Cardiac muscle cell (in vitro differentiated cells and primary cell): ENCODE measurements around the gene GABPB1. TPM values are rescaled to one million over a fixed set of nuclear protein-coding genes. Genes with fewer than 3 reads are reported as not detected.

Experiments used
- DNase-seq, 2 donors: peaks; one replicate each; pipeline versions ENCODE4 v3.0.0 to v3.0.0-alpha.2; 2010 to 2017; ENCODE audit warnings: low read depth in 1 of 2, low spot score in 1 of 2
- H3K27ac ChIP-seq: fragments of 200-600 bp; sonication (generic); 2 replicates; pipeline ENCODE4 v1.5.1; 2016
- H3K27me3 ChIP-seq: fragments of 200-600 bp; sonication (generic); 2 replicates; pipeline ENCODE4 v1.6.0; 2016; ENCODE audit warnings: control low read depth
- H3K36me3 ChIP-seq: fragments of 200-600 bp; sonication (generic); 2 replicates; pipeline ENCODE4 v1.5.1; 2016; ENCODE audit warnings: control low read depth
- H3K4me1 ChIP-seq: fragments of 200-600 bp; sonication (generic); 2 replicates; pipeline ENCODE4 v1.8.1; 2017; ENCODE audit warnings: low read depth, mild to moderate bottlenecking, mixed run types
- H3K4me3 ChIP-seq: fragments of 200-600 bp; sonication (generic); 2 replicates; pipeline ENCODE4 v1.5.1; 2016; ENCODE audit warnings: mild to moderate bottlenecking
- H3K9me3 ChIP-seq: fragments of 200-600 bp; sonication (generic); 2 replicates; pipeline ENCODE4 v1.5.1; 2017; ENCODE audit warnings: low read depth, mild to moderate bottlenecking, control low read depth
- polyA plus RNA-seq: library from polyadenylated mRNA; unstranded; fragments of >200 nt; fragmentation: Nextera tagmentation; extraction: Ambion mirVana; gene quantifications from 2 replicates; pipeline ENCODE4 v1.2.1, GENCODE V29; 2016
- total RNA-seq: library from RNA; depleted of rRNA; stranded (reverse); fragments of >200 nt; gene quantifications from 2 replicates; pipeline ENCODE4 v1.2.3, GENCODE V29; 2016
- TF ChIP-seq, protein P1 (sequence below): IDR thresholded peaks from 2 replicates; pipeline ENCODE4 v1.5.1; 2012; ENCODE audit warnings: low read depth, mild to moderate bottlenecking, low read length

The GABPB1 gene
- total and polyA plus RNA-seq, 2 experiments from 2014 or later = 12.5 to 22.3 TPM

DNA sequence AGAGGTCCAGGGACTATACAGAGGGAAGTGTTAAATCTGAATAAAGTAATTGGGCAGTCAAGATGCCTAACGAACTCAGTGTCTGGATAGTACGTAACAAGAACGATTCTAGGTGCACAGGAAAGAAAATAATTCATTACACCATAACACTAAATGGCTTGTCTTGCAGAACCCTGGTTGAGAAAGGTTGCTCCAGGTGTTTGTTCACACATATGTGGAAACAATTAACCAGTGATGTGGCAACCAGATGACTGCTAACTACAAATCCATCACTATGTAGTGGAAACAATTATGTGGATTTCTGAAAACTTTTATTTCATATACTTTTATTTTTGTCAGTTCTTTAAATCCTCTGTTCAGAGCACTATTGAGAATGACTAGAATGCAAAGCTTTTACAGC is 79.1 kb downstream of the GABPB1 start:
- Histone ChIP-seq H3K36me3 (no peaks in the 10 kb centered on the region), H3K27ac (no peak overlapping the region), H3K27me3 (no peaks in the 10 kb centered on the region), H3K9me3 (no peaks in the 10 kb centered on the region), H3K4me3 (no peak overlapping the region), H3K4me1 (no peaks in the 10 kb centered on the region)
- TF ChIP-seq, protein P1, sequence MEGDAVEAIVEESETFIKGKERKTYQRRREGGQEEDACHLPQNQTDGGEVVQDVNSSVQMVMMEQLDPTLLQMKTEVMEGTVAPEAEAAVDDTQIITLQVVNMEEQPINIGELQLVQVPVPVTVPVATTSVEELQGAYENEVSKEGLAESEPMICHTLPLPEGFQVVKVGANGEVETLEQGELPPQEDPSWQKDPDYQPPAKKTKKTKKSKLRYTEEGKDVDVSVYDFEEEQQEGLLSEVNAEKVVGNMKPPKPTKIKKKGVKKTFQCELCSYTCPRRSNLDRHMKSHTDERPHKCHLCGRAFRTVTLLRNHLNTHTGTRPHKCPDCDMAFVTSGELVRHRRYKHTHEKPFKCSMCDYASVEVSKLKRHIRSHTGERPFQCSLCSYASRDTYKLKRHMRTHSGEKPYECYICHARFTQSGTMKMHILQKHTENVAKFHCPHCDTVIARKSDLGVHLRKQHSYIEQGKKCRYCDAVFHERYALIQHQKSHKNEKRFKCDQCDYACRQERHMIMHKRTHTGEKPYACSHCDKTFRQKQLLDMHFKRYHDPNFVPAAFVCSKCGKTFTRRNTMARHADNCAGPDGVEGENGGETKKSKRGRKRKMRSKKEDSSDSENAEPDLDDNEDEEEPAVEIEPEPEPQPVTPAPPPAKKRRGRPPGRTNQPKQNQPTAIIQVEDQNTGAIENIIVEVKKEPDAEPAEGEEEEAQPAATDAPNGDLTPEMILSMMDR = no peak
- DNase-seq = no peak

DNA sequence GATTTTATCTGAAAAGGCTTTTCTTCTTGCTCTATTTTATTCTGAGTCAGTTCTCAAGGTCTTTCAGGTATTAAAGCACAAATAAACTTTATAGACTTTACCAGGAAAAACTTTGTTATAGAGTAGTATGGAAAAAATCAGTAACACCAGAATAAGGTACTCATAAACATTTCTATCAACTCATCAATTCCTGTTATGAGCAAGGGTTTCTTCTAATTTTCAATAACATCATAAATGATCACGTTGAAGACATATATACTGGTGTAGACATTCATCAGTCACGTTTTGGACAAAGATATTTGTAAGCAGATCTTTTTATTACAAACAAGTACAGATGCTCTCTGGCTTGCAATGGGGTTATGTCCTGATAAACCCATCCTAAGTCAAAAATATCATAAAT is 79.9 kb downstream of the GABPB1 start:
- Histone ChIP-seq H3K36me3 (no peaks in the 10 kb centered on the region), H3K27me3 (peaks cover 3% of the 10 kb centered on the region), H3K4me1 (no peaks in the 10 kb centered on the region), H3K4me3 (no peak overlapping the region), H3K27ac (no peak overlapping the region), H3K9me3 (no peaks in the 10 kb centered on the region)
- TF ChIP-seq, protein P1 = no peak
- DNase-seq = no peak

DNA sequence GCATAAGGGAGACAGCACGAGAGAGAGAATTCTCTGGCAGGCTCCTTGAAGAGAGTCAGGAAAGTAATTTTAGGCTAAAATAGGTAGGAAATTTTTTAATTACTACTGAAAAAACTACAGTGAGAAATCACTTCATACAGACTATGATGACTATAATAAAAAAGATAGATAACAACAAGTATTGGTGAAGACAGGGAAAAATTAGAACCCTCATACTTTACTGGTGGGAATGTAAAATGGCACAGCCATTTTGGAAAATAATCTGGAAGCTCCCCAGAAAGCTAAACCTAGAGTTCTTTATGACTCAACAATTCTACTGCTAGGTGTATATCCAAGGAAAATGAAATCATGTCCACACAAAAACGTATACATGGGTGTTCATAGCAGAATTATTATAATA is 87.4 kb downstream of the GABPB1 start:
- H3K27ac ChIP-seq = no peak overlapping the region
- no peak overlapping the region for H3K4me3 ChIP-seq
- no peak for DNase-seq
- H3K4me1 ChIP-seq = no peaks in the 10 kb centered on the region
- TF ChIP-seq, protein P1 = no peak
- peaks cover 49% of the 10 kb centered on the region for H3K27me3 ChIP-seq
- H3K36me3 ChIP-seq = no peaks in the 10 kb centered on the region
- no peaks in the 10 kb centered on the region for H3K9me3 ChIP-seq

DNA sequence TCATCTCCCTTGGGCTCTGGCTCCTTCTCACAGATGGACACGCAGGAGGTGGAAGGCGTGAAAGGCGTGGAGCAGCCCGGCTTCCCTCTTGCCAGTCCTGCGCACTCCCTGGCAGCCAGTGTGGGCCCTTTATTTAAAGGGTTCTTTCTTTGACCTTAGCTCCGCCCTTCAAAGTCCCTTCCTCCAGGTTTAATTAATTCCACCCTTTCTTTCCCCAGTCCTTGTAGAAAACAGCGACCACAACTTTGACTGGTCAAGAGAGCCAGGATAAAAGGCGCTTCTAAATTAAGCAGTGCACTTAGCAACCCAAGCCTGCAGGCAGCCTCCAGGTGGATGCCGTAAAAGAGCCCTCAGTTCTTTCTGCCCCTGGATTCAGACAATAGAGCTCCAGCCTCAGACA is 89.4 kb downstream of the GABPB1 start, which contains the start of gene HDC:
TSS of gene HDC (minus strand) at position 107 of the 400 bp plus-strand sequence. CDS start at position 4, 103 bp downstream.
- Histone ChIP-seq H3K9me3 (no peaks in the 10 kb centered on the region), H3K4me1 (no peaks in the 10 kb centered on the region), H3K27ac (no peak within 1 kb of the TSS), H3K36me3 (no peaks in the 10 kb centered on the region), H3K4me3 (no peak within 1 kb of the TSS), H3K27me3 (peaks cover 58% of the 10 kb centered on the region)
- DNase-seq = peak in 1 of 2 donors; percentile 25
- TF ChIP-seq, protein P1 = no peak

DNA sequence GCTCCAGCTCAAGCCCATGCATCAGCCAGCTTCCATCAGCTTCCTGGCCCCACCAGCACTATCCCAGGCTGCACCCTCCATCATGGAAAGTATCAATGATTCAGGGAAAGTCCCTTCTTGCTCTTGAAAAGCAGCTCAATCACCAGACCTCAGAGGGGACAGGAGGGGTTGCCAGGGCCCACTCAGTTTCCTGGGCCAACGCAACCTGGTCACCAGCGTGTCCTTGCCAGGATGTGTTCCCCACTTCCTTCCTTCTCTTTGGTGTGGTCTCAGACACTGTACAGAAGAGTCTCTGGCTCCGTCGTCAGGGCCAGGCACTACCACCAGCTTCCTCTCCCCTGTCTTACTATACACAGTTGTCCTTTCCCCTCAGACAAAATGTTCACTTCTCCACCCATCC is 92.5 kb downstream of the GABPB1 start:
- Histone ChIP-seq H3K27me3 (peaks cover 66% of the 10 kb centered on the region), H3K27ac (no peak overlapping the region), H3K36me3 (no peaks in the 10 kb centered on the region), H3K4me3 (no peak overlapping the region), H3K9me3 (no peaks in the 10 kb centered on the region), H3K4me1 (no peaks in the 10 kb centered on the region)
- DNase-seq = no peak
- TF ChIP-seq, protein P1 = no peak

DNA sequence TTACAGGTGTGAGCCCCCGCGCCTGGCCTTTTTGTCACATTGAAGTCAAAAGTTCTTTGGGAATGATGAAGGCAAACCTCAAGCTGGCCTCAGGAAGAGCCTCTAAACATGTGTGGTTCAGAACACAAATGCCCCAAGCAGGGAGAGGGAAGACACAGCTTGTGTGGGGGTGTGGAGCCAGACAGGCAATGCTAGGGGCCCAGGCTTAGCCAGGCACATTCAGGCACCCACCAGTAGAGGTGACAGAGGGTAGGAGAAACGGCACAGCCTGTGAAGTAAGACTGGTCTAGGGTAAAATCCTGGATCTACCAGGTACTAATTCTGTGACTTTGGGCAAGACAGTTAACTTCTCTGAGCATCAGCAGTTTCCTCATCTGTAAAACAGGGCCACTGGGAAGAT is 93.0 kb downstream of the GABPB1 start:
- Histone ChIP-seq H3K9me3 (no peaks in the 10 kb centered on the region), H3K27ac (no peak overlapping the region), H3K27me3 (peaks cover 66% of the 10 kb centered on the region), H3K4me3 (no peak overlapping the region), H3K4me1 (no peaks in the 10 kb centered on the region), H3K36me3 (no peaks in the 10 kb centered on the region)
- DNase-seq = no peak
- TF ChIP-seq, protein P1 = no peak
